K562 (cell line): ENCODE results near the gene GABRB3. TPM values are rescaled to one million over a fixed set of nuclear protein-coding genes. Genes with fewer than 3 reads are reported as not detected.
A peak's percentile ranks its signal among the peaks of the same experiment; 100 is the strongest.

Source experiments
- ARHGAP35 ChIP-seq: fragments of 450-650 bp; IDR thresholded peaks from 2 replicates; pipeline ENCODE4 v1.6.1; 2018; ENCODE audit not compliant: partially characterized antibody
- BRF1 ChIP-seq: IDR thresholded peaks from 3 replicates; pipeline ENCODE4 v1.6.1; 2011; ENCODE audit warnings: borderline replicate concordance, mild to moderate bottlenecking; ENCODE audit not compliant: insufficient read length; ENCODE audit errors: extremely low read depth
- IRF9 ChIP-seq: fragments of 450-650 bp; IDR thresholded peaks from 2 replicates; pipeline ENCODE4 v1.6.1; 2016; ENCODE audit warnings: missing biosample characterization, missing genetic modification characterization
- MGA ChIP-seq: fragments of 450-650 bp; IDR thresholded peaks from 2 replicates; pipeline ENCODE4 v1.6.1; 2016; ENCODE audit warnings: mild to moderate bottlenecking, moderate library complexity
- STAT6 ChIP-seq: sonication (generic); formaldehyde crosslinking; IDR thresholded peaks from 2 replicates; pipeline ENCODE4 v1.8.1; 2023; ENCODE audit warnings: mild to moderate bottlenecking, missing genetic modification reagents
- YY1 ChIP-seq, 3 experiments: IDR thresholded peaks; 2 replicates each; pipeline ENCODE4 v1.6.1; 2011; ENCODE audit warnings: low read length in 2 of 3, mild to moderate bottlenecking in 2 of 3, moderate library complexity in 2 of 3, borderline replicate concordance in 1 of 3, control low read depth in 1 of 3, low read depth in 1 of 3; ENCODE audit not compliant: insufficient read depth in 3 of 3, insufficient replicate concordance in 2 of 3, control insufficient read depth in 1 of 3, insufficient read length in 1 of 3; ENCODE audit errors: extremely low read depth in 1 of 3
- ZBTB1 ChIP-seq: sonication (generic); formaldehyde crosslinking; IDR thresholded peaks from 2 replicates; pipeline ENCODE4 v1.8.1; 2023; ENCODE audit warnings: missing genetic modification reagents, low read depth, mild to moderate bottlenecking, borderline replicate concordance
- ZNF232 ChIP-seq: sonication (generic); formaldehyde crosslinking; IDR thresholded peaks from 2 replicates; pipeline ENCODE4 v1.8.0; 2022; ENCODE audit warnings: mild to moderate bottlenecking, missing genetic modification reagents
- ZNF512 ChIP-seq: IDR thresholded peaks from 2 replicates; pipeline ENCODE4 v1.6.1; 2016; ENCODE audit warnings: missing genetic modification characterization, missing compliant biosample characterization
- polyA plus RNA-seq, 8 experiments: library from polyadenylated mRNA; depleted of rRNA in 4 of 8; stranded (reverse) in 5 of 8; unstranded in 3 of 8; fragments of >200 nt; fragmentation: Nextera tagmentation in 2 of 8; fragmentation: Illumina TruSeq in 1 of 8; extraction: Ambion mirVana in 2 of 8; extraction: Trizol in 1 of 8; gene quantifications; 2 replicates each; pipeline versions ENCODE4 v1.2.1 to v1.2.3, GENCODE V29; 2011 to 2014; ENCODE audit warnings: inconsistent platforms in 1 of 8, missing spikeins in 1 of 8
- total RNA-seq, 7 experiments: library from RNA; depleted of rRNA in 6 of 7; stranded (reverse); fragments of >200 nt in 6 of 7; fragmentation: Illumina TruSeq in 2 of 7; extraction: Trizol in 2 of 7; gene quantifications; 2 replicates each; pipeline versions ENCODE4 v1.2.1 to v1.2.3, GENCODE V29; 2011 to 2021; ENCODE audit warnings: low replicate concordance in 1 of 7

GABRB3 gene
- total and polyA plus RNA-seq, 9 of the 15 experiments (the other 6 are each of a cell fraction or from before 2014, with no cell fraction given): 0.09 to 1.4 (median 0.49) TPM

GRCh38 chr15:26628879-26629529 lies 143.9 kb downstream of the GABRB3 start (continued):
- TF ChIP-seq MGA (peak; percentile 76), ZNF232 (CRISPR knock-in tag) (no peak), ARHGAP35 (no peak), ZBTB1 (no peak), BRF1 (no peak), STAT6 (CRISPR knock-in tag) (no peak), ZNF512 (tag) (no peak), YY1 (IDR thresholded peaks at IDR 0.05; ENCODE audit: borderline replicate concordance in 1 of 3, control insufficient read depth in 1 of 3, extremely low read depth in 1 of 3, insufficient read depth in 3 of 3, insufficient read length in 1 of 3, insufficient replicate concordance in 2 of 3, low read depth in 1 of 3, low read length in 2 of 3) (no peak), IRF9 (no peak)
